K562 (cell line): ENCODE measurements around the gene SMAD3. TPM values are rescaled to one million over a fixed set of nuclear protein-coding genes. Genes with fewer than 3 reads are reported as not detected.

ENCODE experiments used
- ARID2 ChIP-seq: fragments of 450-650 bp; IDR thresholded peaks from 2 replicates; pipeline ENCODE4 v1.6.1; 2017; ENCODE audit warnings: antibody characterized with exemption, mild to moderate bottlenecking
- CHD4 ChIP-seq: fragments of 200-600 bp; sonication (generic); IDR thresholded peaks from 3 replicates; pipeline ENCODE4 v1.6.1; 2012; ENCODE audit warnings: low read depth, mild to moderate bottlenecking, mixed read lengths, low read length, inconsistent platforms; ENCODE audit not compliant: insufficient read depth, insufficient replicate concordance, poor library complexity, severe bottlenecking
- NCOA6 ChIP-seq: fragments of 450-650 bp; IDR thresholded peaks from 2 replicates; pipeline ENCODE4 v1.6.1; 2017; ENCODE audit warnings: mild to moderate bottlenecking
- POLR3A ChIP-seq: IDR thresholded peaks from 2 replicates; pipeline ENCODE4 v1.6.1; 2011; ENCODE audit warnings: borderline replicate concordance, mild to moderate bottlenecking, moderate library complexity; ENCODE audit not compliant: insufficient read length, insufficient read depth; ENCODE audit errors: extremely low read depth
- SP2 ChIP-seq: IDR thresholded peaks from 2 replicates; pipeline ENCODE4 v1.6.1; 2011; ENCODE audit warnings: mild to moderate bottlenecking, low read depth, low read length, moderate library complexity; ENCODE audit not compliant: poor library complexity, severe bottlenecking; ENCODE audit errors: extremely low read depth
- ZBED1 ChIP-seq: IDR thresholded peaks from 2 replicates; pipeline ENCODE4 v1.6.1; 2014
- ZNF232 ChIP-seq: sonication (generic); formaldehyde crosslinking; IDR thresholded peaks from 2 replicates; pipeline ENCODE4 v1.8.0; 2022; ENCODE audit warnings: mild to moderate bottlenecking, missing genetic modification reagents
- ZNF274 ChIP-seq: IDR thresholded peaks from 2 replicates; pipeline ENCODE4 v1.6.1; 2011; ENCODE audit warnings: low read depth, mild to moderate bottlenecking, low read length, moderate library complexity, borderline replicate concordance
- ZNF408 ChIP-seq: fragments of 250-450 bp; sonication (Bioruptor Pico); IDR thresholded peaks from 2 replicates; pipeline ENCODE4 v1.4.0; 2020; ENCODE audit warnings: low read depth, mild to moderate bottlenecking, moderate library complexity
- ZNF785 ChIP-seq: fragments of 250-450 bp; sonication (Bioruptor Pico); IDR thresholded peaks from 2 replicates; pipeline ENCODE4 v1.4.0; 2020; ENCODE audit warnings: mild to moderate bottlenecking
- polyA plus RNA-seq, 8 experiments: library from polyadenylated mRNA; depleted of rRNA in 4 of 8; stranded (reverse) in 5 of 8; unstranded in 3 of 8; fragments of >200 nt; fragmentation: Nextera tagmentation in 2 of 8; fragmentation: Illumina TruSeq in 1 of 8; extraction: Ambion mirVana in 2 of 8; extraction: Trizol in 1 of 8; gene quantifications; 2 replicates each; pipeline versions ENCODE4 v1.2.1 to v1.2.3, GENCODE V29; 2011 to 2014; ENCODE audit warnings: inconsistent platforms in 1 of 8, missing spikeins in 1 of 8
- total RNA-seq, 7 experiments: library from RNA; depleted of rRNA in 6 of 7; stranded (reverse); fragments of >200 nt in 6 of 7; fragmentation: Illumina TruSeq in 2 of 7; extraction: Trizol in 2 of 7; gene quantifications; 2 replicates each; pipeline versions ENCODE4 v1.2.1 to v1.2.3, GENCODE V29; 2011 to 2021; ENCODE audit warnings: low replicate concordance in 1 of 7
- TF ChIP-seq, protein P1 (sequence below): IDR thresholded peaks from 2 replicates; pipeline ENCODE4 v1.6.1; 2012; ENCODE audit warnings: low read depth, low read length, improper control_type of control experiment, borderline replicate concordance
- TF ChIP-seq, protein P2 (sequence below): fragments of 450-650 bp; formaldehyde crosslinking; IDR thresholded peaks from 2 replicates; pipeline ENCODE4 v1.4.0; 2020; ENCODE audit warnings: mild to moderate bottlenecking
- TF ChIP-seq, protein P3 (sequence below): fragments of 200-800 bp; sonication (Bioruptor generic); IDR thresholded peaks from 2 replicates; pipeline ENCODE4 v1.6.1; 2017; ENCODE audit warnings: missing genetic modification characterization, missing compliant biosample characterization
- TF ChIP-seq, protein P4 (sequence below): sonication (generic); formaldehyde crosslinking; IDR thresholded peaks from 2 replicates; pipeline ENCODE4 v1.8.0; 2023; ENCODE audit warnings: missing genetic modification reagents, mild to moderate bottlenecking, borderline replicate concordance

Gene SMAD3
- total and polyA plus RNA-seq, 9 of the 15 experiments (the other 6 are each of a cell fraction or from before 2014, with no cell fraction given): 4.3 to 39.2 (median 11.1) TPM

DNA sequence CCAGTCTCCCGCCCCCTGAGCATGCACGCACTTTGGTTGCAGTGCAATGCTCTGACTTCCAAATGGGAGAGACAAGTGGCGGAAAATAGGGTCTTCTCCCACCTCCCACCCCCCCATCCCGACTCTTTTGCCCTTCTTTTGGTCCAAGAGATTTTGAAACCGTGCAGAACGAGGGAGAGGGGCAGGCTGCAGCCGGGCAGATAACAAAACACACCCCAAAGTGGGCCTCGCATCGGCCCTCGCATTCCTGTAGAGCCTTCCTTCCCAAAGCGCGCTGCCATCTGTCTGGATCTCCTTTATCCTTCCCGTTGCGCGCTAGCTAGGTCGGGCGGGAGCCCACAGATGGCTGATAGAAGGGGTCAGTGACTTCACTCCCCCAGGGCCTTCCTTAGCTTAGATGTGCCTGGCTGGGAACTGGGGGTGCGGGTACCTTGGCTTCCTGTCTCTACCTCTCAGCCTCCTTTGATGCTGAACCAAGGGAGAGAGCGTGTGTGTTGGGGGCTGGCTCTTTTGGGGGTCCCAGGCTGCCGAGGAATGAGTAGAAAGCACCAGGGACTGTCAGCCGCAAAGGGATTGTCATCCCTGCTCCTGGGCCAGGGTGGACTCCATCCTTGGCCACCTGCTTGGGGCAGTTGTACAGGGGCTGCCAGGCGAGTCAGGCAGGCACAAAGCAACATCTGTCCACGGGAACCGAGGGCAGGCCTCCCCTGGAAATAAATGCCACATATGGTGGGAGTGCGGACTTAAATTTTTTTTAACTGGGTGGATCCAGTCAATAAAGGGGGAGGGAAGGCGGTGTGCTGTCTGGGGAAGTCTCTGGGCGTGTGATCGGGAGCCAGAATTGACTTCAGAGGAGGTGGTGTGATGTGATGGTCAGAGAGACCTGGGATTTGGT lies 1.8 kb downstream of the SMAD3 start (continued):
- TF ChIP-seq, protein P1, sequence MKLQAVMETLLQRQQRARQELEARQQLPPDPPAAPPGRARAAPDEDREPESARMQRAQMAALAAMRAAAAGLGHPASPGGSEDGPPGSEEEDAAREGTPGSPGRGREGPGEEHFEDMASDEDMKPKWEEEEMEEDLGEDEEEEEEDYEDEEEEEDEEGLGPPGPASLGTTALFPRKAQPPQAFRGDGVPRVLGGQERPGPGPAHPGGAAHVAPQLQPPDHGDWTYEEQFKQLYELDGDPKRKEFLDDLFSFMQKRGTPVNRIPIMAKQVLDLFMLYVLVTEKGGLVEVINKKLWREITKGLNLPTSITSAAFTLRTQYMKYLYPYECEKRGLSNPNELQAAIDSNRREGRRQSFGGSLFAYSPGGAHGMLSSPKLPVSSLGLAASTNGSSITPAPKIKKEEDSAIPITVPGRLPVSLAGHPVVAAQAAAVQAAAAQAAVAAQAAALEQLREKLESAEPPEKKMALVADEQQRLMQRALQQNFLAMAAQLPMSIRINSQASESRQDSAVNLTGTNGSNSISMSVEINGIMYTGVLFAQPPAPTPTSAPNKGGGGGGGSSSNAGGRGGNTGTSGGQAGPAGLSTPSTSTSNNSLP: no peak
- TF ChIP-seq, protein P2, sequence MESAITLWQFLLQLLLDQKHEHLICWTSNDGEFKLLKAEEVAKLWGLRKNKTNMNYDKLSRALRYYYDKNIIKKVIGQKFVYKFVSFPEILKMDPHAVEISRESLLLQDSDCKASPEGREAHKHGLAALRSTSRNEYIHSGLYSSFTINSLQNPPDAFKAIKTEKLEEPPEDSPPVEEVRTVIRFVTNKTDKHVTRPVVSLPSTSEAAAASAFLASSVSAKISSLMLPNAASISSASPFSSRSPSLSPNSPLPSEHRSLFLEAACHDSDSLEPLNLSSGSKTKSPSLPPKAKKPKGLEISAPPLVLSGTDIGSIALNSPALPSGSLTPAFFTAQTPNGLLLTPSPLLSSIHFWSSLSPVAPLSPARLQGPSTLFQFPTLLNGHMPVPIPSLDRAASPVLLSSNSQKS (CRISPR knock-in tag): no peak
- no peak for TF ChIP-seq POLR3A
- TF ChIP-seq, protein P3, sequence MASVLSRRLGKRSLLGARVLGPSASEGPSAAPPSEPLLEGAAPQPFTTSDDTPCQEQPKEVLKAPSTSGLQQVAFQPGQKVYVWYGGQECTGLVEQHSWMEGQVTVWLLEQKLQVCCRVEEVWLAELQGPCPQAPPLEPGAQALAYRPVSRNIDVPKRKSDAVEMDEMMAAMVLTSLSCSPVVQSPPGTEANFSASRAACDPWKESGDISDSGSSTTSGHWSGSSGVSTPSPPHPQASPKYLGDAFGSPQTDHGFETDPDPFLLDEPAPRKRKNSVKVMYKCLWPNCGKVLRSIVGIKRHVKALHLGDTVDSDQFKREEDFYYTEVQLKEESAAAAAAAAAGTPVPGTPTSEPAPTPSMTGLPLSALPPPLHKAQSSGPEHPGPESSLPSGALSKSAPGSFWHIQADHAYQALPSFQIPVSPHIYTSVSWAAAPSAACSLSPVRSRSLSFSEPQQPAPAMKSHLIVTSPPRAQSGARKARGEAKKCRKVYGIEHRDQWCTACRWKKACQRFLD: no peak
- no peak for TF ChIP-seq ZBED1
- TF ChIP-seq, protein P4, sequence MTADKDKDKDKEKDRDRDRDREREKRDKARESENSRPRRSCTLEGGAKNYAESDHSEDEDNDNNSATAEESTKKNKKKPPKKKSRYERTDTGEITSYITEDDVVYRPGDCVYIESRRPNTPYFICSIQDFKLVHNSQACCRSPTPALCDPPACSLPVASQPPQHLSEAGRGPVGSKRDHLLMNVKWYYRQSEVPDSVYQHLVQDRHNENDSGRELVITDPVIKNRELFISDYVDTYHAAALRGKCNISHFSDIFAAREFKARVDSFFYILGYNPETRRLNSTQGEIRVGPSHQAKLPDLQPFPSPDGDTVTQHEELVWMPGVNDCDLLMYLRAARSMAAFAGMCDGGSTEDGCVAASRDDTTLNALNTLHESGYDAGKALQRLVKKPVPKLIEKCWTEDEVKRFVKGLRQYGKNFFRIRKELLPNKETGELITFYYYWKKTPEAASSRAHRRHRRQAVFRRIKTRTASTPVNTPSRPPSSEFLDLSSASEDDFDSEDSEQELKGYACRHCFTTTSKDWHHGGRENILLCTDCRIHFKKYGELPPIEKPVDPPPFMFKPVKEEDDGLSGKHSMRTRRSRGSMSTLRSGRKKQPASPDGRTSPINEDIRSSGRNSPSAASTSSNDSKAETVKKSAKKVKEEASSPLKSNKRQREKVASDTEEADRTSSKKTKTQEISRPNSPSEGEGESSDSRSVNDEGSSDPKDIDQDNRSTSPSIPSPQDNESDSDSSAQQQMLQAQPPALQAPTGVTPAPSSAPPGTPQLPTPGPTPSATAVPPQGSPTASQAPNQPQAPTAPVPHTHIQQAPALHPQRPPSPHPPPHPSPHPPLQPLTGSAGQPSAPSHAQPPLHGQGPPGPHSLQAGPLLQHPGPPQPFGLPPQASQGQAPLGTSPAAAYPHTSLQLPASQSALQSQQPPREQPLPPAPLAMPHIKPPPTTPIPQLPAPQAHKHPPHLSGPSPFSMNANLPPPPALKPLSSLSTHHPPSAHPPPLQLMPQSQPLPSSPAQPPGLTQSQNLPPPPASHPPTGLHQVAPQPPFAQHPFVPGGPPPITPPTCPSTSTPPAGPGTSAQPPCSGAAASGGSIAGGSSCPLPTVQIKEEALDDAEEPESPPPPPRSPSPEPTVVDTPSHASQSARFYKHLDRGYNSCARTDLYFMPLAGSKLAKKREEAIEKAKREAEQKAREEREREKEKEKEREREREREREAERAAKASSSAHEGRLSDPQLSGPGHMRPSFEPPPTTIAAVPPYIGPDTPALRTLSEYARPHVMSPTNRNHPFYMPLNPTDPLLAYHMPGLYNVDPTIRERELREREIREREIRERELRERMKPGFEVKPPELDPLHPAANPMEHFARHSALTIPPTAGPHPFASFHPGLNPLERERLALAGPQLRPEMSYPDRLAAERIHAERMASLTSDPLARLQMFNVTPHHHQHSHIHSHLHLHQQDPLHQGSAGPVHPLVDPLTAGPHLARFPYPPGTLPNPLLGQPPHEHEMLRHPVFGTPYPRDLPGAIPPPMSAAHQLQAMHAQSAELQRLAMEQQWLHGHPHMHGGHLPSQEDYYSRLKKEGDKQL (CRISPR knock-in tag): no peak
- TF ChIP-seq NCOA6: no peak
- no peak for TF ChIP-seq ZNF785 (CRISPR knock-in tag)
- no peak for TF ChIP-seq CHD4
- TF ChIP-seq ZNF274: no peak
- no peak for TF ChIP-seq ARID2
- TF ChIP-seq ZNF408 (CRISPR knock-in tag): no peak
- TF ChIP-seq ZNF232 (CRISPR knock-in tag): no peak
- no peak for TF ChIP-seq SP2
